Stimulated activated CD4-positive, alpha-beta T cell treated with anti-CD3 and anti-CD28 coated beads, Interleukin-12 subunit alpha, Interleukin-12 subunit beta, amount 100 ng/mL, for 24 hours (primary cell): ENCODE data around the gene FGA.

Source experiments
- DNase-seq, 2 experiments: peaks; one replicate each; pipeline ENCODE4 v3.0.0-alpha.2; 2020; ENCODE audit warnings: low read depth in 2 of 2

Gene FGA

DNA sequence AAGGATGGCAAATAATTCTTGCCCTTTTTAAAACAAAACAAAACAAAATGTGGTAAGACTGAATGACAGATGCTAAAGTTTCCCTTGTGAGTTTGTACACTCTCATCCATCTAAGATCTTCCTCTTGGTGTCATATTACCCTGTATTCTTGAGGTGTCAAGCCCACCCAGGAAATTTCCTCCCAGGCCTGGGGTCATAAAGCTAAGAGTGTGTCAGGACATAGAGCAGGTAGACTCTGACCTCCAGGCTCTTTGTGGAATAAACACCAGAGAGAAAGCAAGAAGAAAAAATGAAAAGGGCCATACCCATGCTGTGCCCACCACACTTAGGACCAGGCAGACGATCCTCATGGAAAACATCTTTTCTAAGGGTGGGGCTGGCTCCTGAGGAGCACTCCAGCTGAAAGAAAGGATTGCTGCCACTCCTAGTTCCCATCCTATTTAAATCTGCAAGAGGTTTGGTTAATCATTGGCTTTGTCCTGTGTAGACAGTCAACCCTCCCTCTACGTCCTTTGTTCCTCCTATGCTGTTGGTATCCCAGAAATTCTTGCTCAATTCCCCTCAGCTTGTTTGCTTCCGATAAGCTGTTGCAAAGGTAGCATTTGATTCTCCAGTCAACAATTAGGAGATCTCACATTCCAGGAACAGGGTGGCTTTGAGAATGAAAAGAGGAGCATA is at the start of gene FGA:
Gene FGA, minus strand, starts transcription at position 414 of the 678 bp plus-strand sequence. Its CDS starts 55 bp downstream, at position 359.
- DNase-seq, result no peak

DNA sequence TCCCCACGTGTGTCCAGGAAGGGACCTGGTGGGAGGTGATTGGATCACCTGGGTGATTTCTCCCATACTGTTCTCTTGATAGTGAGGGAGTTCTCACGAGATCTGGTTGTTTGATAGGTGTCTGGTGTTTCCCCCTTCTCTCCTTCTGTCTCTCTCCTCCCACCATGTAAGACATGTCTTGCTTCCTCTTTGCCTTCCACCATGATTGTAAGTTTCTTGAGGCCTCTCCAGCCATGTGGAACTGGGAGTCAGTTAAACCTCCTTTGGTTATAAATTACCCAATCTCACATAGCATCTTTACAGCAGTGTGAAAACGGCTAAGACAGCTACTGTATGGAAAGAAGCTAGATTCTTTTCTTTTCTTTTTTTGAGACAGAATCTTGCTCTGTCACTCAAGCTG is 43.5 kb upstream of the FGA start:
- DNase-seq, result no peak

DNA sequence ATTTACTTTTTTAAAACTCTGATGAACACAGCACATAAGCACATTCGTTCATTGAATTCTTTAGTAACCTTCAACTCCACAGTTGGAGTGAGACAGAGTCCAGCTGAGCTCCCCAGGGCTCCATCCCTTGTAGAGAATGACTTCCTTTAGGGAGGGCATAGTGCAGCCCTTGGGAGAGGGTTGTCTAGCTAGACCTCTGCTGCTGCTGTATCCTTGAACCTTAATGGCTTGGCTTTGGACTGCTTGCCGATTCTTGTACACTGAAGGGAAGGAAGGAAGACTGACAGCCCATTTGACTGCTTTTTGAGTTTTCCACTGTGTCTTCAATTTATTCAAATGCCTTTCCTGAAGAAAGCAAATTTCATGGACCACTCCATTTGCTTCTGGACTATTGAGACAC is 41.3 kb upstream of the FGA start:
- DNase-seq, result no peak

DNA sequence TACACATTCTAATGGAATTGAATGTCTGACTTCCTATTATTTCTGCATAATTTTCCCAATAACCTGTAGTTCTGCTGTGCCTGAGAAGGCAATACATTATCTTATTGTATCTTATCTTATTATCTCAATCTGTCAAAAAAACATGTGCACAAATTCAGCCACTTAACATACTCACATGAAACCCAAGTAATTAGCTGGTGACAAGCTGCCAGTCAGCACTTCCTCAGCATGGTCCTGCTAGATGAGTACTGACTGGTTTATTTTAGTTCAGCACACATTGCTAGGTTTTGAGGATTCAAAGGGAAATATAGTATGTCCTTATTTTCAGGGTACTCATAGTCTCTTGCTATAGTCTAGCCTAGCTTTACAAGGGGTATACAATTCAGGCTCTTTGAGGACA is 39.8 kb upstream of the FGA start:
- no peak for DNase-seq

DNA sequence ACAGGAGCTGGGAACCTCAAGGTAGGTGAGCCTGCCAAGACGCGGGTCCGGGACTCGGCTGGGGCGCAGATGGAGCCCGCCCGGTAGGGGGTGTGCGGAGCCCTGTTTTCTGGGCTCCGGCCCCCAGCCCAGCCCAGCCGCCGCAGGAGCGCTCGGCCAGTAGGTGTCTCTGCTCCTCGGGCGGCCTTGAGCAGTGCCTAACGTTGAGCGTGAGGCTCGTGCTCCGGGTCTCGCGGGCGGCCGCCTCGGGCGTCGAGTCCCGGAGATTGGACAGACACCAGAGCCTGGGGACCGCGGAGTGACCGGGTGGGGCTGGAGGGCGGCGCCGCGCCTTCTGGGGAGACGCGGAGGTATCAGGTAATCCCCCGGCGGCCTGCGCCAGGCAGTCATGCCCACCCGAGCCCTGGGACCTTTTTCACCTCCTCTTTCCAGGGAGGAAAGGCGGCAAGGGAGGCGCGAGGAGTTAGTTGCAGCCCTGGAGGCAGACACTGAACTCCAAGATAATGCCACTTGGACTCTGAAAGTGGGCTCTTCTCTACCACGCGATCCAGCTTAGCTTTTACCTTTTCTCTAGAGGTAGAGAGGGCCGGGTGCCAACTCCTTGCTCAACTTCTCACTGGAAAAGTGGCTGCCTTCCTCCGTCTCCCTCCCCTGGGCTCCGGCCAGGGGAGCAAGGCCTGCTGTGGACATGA is 36.4 kb upstream of the FGA start:
- DNase-seq, result peak; percentile 14 to 50

DNA sequence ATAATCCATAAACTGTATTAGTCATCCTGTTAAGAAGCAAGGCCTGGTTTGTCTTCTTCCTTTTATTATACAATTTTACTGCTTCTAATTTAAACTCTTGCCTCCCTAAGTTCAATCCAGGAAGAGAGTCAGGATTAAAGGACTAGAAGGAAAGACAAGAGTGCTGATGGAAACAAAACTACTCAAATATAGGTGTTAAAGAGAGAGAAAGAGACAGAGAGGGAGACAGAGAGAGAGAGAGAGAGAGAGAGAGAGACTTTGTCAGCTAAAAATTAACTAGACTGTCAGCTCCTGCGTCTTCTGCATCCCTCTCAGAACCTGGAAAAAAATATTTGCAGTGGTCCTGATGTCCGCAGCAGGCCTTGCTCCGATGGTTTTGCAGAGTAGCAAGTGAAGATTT is 35.4 kb upstream of the FGA start:
- DNase-seq, result no peak

DNA sequence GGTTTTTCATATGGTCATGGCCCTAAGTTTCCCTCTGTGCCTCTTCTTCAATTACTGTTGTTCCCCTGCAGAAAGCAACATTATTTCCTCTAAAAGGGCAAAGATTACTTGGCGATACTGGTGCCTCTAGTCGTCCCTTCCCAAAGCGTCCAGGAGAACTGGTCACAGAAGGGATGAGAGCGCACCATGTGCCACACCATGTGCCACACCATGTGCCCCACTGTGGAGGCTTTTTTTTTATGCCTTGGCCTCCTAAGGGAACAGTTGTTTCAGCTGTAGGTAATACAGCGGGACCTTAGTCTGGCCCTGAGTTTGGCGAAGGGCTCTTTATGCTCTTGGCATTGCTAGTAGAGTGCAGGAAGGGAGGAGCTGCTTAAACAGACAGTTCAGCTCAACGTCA is 33.5 kb upstream of the FGA start:
- DNase-seq, result no peak

DNA sequence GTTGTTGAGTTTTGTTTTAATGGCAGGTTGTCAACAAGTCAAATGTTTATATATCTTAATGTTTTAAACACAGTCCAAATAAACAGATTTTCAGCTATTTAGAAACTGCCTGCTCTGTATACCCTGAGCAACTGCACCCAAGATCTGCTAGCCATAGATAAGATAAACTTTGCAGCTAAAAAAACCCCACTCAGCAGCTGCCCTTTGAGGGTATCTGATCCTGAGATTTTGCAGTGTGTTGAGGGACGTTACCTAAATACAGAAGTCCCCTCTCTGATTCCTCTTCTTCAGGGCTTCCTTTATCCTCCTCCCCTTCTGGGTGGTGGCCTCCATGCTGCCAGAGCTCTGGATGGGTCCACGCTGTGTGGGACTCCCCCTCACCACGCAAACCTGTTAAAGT is 32.9 kb upstream of the FGA start:
- DNase-seq, result no peak

DNA sequence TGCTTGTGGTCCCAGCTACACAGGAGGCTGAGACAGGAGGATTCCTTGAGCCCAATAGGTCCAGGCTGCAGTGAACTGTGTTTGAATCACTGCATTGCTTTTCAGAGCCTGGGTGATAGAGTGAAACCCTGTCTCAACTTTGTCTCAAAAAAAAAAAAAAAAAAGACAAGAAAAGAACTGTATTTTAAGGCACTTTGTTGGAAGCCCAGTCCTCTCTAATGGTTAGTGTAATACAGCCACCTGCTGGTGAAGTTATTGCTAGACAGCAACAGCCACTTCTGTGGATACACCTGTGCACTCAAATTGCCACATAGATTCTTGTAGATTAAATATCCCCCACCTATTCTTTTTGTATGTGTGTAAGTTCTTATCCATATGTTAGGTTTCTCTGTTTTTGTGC is 32.1 kb upstream of the FGA start:
- DNase-seq, result no peak

DNA sequence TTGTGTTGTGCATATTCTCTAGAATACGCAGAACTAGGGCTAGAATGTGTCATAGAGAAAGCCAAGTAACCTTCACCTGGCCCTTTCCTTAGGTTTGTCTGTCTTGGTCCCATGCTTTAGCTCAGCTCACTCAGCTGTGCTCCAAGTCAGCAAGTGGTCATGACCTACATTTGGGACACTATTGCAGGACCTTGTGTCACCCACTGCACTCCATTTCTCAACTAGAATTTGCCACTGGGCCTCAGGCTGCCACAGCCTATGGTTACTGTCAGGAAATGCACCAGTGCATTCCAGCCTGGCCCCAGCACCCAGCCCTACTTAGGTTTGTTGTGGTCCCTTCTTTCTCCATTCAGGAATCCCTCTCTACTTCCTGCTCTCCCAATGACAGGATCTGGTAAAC is 29.6 kb upstream of the FGA start:
- no peak for DNase-seq

DNA sequence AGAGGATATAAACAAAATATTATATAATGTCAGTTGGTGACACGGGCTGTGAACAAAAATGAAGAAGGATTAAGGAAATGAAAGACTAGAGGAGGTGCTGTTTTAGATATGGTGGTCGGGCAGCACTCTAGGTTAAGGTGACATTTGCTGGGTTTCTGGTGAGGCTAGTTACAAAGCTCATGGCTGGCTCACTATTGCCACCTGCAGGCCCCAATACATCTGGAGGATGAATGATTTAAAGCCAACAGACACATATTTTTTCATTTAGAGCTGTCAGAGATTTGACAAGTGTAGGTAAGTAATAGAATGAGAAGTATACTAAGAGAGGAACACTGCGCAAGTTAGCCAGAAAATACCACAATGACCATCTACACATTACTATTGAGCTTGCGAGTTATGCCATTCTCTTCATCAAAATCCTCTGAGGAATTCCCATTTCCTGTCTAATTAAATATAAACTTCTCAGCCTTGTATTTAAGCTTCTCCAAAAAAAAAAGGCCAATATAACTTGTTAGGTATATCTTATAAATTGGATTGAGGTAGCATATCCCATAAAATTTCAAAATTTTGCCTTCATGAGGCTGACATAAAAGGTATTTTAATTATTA is 28.3 kb upstream of the FGA start:
- peak; percentile 8 to 41 for DNase-seq

DNA sequence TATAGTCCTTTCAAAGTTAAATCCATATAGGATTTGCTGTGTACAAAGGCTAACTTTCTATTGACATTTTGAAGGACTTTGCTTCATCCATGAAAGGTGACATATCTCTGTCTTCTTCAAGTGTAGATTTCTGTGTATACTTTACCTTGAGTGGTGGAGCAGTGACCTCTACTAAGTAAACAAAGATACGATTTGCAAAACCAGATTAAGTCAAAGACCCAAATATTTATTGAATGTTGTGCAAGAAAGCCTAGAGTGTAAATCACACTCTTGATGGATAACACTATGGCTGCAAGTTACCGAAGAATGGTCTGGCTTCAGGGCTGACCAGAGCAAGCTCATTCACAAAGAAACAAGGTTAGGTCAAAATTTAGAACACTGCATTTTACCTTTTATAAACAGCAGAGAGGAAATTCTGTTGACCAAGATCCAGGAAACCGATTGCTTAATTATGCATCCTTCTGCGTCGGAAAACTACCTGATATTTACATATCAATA is 27.3 kb upstream of the FGA start:
- no peak for DNase-seq

DNA sequence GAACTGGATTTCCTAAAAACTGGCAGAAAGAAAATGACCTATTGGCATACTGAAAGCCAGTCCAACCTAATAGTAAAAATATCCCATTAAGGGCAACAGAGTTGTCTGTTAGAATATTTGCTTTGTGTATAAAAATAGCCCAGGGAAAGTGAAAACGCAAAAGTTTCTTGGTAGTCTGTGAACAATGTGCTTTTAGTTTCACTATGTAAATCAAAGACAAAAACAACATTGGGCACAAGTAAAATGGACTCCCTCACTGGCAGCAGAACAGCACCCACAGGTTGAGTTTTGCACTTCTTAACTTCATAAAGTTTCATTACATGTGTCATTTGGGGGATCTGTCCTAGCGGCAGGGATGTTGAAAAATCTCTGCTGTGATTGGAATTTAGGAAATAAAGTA is 26.2 kb upstream of the FGA start:
- no peak for DNase-seq

DNA sequence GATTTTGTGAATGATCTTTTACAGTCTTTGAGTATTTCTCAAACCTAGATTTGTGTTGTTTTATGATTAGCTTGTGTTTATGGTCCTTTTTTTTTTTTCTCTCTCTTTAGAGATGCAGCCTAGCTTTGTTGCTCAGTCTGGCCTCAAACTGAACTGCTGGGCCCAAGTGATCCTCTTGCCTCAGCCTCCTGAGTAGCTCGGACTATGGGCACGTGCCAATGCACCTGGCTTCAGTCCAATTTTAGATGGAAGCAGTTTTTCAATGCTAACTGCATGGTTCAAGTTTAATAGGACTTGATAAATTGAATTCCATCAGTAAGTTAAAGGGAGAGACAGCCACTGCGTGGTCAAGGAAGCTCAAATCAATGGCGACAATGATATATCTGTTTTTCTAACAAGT is 25.7 kb upstream of the FGA start:
- DNase-seq, result no peak

DNA sequence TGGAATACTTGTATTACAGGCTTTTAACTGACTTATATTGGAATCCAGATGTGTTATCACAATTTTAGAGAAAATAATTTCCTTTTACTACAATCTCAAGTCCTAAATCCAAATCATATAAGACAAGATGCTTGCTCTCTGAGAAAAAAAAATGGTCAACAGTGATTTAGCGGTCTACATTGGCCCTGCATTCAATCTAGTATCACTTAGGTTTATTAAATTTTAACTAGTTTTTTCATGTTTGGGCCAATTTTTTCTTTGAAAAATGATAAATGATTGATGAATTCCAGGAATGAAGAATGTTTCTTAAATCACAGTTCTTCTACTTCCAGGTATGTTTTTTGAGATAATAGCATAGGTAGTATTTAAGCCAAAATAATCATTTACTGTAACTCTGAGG is 24.7 kb upstream of the FGA start:
- DNase-seq, result no peak

DNA sequence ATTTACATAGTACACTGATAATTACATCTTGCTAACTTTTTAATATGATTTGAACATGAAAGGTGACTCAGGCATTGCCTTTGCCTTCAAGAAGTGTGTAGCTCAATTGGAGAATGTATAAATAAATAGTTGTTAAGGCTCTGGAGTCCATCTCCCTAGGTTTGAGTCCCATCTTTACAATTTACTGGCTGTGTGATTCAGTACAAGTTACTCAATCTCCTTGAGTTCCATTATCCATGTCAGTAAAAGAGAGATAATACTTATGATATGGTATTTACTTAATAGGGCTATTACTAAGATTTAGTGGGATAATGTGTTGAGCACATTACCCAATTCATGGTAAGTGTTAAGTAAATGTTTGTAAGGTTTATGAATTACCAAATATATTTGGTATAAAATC is 23.8 kb upstream of the FGA start:
- no peak for DNase-seq

DNA sequence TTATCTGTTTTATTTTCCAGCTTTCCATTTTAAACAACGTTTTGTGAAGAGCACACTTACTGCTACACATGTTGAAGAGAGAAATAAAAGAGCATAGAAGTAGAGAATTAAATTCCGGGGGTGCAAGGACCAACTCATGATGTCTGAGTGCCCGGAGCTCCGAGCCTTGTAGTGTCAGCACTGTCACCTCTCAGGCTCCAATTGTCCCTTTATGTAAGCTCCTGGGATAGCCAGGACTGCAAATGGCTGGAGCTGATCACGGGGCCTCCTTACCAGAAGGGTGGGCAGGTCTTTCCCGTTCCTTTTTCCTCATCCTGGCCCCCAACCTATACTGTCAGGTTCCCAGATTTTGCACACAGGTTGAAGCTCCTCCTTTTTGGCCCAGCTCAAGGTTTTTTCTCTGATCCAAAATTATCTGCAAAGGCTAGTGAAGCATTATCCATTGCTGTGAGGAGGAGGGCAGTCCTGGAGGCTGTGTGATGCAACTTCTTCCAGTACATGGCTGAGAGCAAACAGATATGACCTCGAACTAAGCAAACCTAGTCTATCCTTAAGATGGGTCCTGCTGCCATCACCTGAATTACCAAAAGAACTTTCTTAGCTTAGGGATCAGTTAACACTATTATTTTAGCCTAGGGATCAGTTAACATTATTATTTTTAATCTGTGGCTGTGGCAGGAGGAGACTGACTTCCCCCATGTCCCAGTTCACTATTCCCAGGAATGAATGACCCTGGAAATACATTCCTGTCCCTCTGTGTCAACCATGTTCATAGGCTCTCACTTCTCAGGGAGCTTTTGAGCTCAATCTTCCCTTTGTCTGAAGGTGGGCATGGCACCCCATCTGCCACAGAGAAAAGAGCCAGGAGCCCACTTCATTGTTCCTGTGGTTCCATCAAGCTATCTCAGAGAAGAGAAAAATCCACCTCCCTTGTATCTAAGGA is 22.2 kb upstream of the FGA start, which contains the start of gene FGG:
Gene FGG, minus strand, starts transcription at position 185 of the 943 bp plus-strand sequence. Its CDS starts 47 bp downstream, at position 138.
- DNase-seq, result no peak

DNA sequence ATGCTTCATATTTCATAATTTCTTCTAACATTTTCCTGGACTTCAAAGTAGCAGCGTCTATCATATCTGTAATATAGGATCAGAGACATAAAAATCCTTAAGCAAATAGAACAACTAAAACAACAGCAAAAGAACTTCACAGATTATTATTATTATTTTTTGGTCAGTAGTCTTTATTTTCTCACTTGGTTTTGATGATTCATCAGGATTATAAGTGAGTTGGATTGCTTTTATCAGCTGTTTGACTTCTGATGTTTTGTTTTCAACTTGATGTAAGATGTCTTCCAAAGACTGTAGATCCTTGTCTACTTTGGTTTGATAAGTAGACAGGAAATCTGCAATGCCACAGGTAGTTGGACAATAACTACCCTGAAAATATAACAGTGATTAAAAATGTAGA is 21.3 kb upstream of the FGA start:
- no peak for DNase-seq

DNA sequence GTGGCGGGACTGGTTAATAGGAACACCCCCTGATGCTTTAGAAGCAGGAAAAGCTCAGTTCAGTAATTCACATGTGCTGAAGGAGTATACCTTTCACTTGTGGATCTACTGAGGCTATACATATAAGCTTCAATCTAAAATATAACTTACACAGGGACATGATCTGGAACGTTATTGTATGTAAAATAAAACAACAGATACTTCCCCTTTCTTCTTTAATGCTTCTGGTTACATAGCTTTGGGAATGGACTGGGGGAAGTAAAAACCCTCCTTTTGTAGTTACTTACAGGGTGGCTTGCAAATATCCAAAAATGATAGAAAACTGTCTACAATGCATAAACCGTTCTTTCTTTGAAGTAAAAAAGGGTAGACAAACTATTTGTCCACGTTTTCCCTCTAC is 20.0 kb upstream of the FGA start:
- DNase-seq, result no peak

DNA sequence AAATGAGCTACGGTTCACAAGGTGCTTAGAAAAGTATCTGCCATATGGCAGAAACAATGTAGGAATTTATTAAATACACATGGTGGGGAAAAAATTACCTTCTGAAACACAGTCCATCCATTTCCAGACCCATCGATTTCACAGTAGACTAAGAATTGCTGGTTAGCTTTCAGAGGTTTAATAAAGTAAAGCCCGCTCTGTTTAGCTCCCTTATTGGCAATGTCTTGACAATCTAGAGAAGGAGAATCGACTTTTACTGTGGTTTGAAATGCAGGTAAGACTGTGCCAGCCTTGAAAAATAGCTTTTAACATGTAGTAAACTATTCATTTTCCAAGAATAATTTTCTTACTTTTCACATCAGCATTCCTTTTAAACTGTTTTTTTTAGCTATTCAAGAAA is 19.0 kb upstream of the FGA start:
- DNase-seq, result no peak

DNA sequence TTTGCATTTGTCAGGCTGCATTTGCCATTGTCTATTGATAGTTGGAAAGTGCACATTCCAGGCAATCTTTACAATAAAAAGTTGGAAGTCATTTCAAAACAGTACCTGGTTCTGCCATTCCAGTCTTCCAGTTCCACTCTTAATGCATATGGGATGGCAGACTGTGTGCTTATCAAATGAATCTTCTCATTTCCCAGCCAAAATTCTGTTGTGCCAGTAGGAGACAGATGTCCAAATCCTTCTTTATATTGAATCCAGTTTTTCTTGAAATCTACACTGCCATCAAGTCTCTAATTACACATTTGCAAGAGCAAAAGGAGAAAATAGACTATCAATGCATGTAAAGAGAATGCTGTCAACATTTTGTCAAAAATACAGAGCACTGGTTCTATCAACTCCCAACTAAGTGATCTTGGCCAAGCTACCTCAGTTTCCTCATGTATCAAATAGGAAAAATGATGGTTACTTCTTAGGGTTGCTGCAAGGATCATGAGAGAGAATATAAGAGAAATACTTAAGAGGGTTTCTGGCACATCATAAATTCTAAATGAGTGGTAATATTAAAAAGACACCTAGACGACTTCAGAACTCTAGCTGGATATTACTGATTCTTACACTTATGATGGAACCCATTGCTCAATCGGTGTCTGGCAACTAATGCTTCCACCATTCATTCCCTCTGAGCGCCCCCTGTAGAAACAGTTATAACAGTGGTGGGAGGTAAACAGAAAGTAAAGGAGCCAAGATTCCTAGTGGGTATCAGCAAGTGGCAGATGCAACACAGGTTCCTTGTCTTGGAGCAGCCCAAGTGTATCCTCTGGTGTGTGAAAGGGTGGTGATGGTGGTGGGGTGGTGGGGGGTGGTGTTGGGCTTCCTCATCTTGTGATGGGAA is 18.1 kb upstream of the FGA start:
- no peak for DNase-seq
